HEK293 (cell line): ENCODE results near the gene TTC4.

Experiments used
- CTCF ChIA-PET: fragments of 350-600 bp; formaldehyde crosslinking; extraction: SDS; loops from one replicate; lab custom pipeline; 2021; ENCODE audit warnings: antibody characterized with exemption; lab: Yijun Ruan, JAX
- POLR2A ChIA-PET: fragments of 300-600 bp; formaldehyde crosslinking; extraction: SDS; loops from one replicate; lab custom pipeline; 2020; ENCODE audit warnings: antibody characterized with exemption, inconsistent platforms; lab: Yijun Ruan, JAX
- H3K27ac ChIP-seq: fragments of 200-500 bp; sonication (Bioruptor generic); 2 replicates; pipeline ENCODE4 v1.5.1; 2014; ENCODE audit warnings: low read depth, low read length, control low read depth, inconsistent platforms; ENCODE audit errors: extremely low read depth
- H3K36me3 ChIP-seq, 2 experiments: fragments of 200-500 bp in 1 of 2; sonication (Bioruptor generic) in 1 of 2; 1 replicate in 1 of 2; 2 replicates in 1 of 2; pipeline ENCODE4 v1.5.1; 2014 to 2017; ENCODE audit warnings: inconsistent platforms in 2 of 2, low read length in 2 of 2; ENCODE audit not compliant: control insufficient read depth in 2 of 2, insufficient read depth in 1 of 2
- H3K4me1 ChIP-seq: fragments of 200-500 bp; sonication (Bioruptor generic); 2 replicates; pipeline ENCODE4 v1.5.1; 2014; ENCODE audit warnings: mild to moderate bottlenecking, low read length, inconsistent platforms; ENCODE audit not compliant: control insufficient read depth, insufficient read depth
- H3K4me3 ChIP-seq: 2 replicates; pipeline ENCODE4 v1.5.1; 2011; ENCODE audit warnings: low read depth, mild to moderate bottlenecking, control low read depth, low read length, moderate library complexity
- H3K9me3 ChIP-seq: fragments of 200-500 bp; sonication (Bioruptor generic); 2 replicates; pipeline ENCODE4 v1.5.1; 2014; ENCODE audit warnings: low read depth, low read length, inconsistent platforms; ENCODE audit not compliant: control insufficient read depth, insufficient read depth
- GLIS2 ChIP-seq: fragments of 450-650 bp; formaldehyde crosslinking; IDR thresholded peaks from 2 replicates; pipeline ENCODE4 v1.5.1; 2016; ENCODE audit warnings: missing biosample characterization, missing genetic modification characterization
- SETDB1 ChIP-seq: IDR thresholded peaks from one replicate; pipeline ENCODE4 v1.6.1; 2017; ENCODE audit warnings: mild to moderate bottlenecking, low read length, moderate library complexity, mixed read lengths; ENCODE audit not compliant: insufficient read length
- SP2 ChIP-seq: fragments of 450-650 bp; formaldehyde crosslinking; IDR thresholded peaks from 2 replicates; pipeline ENCODE4 v1.5.1; 2016; ENCODE audit warnings: missing biosample characterization, missing genetic modification characterization
- SP3 ChIP-seq: fragments of 450-650 bp; formaldehyde crosslinking; IDR thresholded peaks from 2 replicates; pipeline ENCODE4 v1.5.1; 2016; ENCODE audit warnings: missing biosample characterization, missing genetic modification characterization
- ZBTB1 ChIP-seq: fragments of 450-650 bp; formaldehyde crosslinking; IDR thresholded peaks from 2 replicates; pipeline ENCODE4 v1.5.1; 2016; ENCODE audit warnings: missing biosample characterization, missing genetic modification characterization
- ZBTB7A ChIP-seq: fragments of 450-650 bp; formaldehyde crosslinking; IDR thresholded peaks from 2 replicates; pipeline ENCODE4 v1.5.1; 2016; ENCODE audit warnings: low read depth, missing biosample characterization, missing genetic modification characterization
- ZIC2 ChIP-seq: fragments of 450-650 bp; formaldehyde crosslinking; IDR thresholded peaks from 2 replicates; pipeline ENCODE4 v1.5.1; 2016; ENCODE audit warnings: missing biosample characterization, missing genetic modification characterization
- ZNF133 ChIP-seq: fragments of 450-650 bp; formaldehyde crosslinking; IDR thresholded peaks from 2 replicates; pipeline ENCODE4 v1.5.1; 2016; ENCODE audit warnings: missing biosample characterization, missing genetic modification characterization
- ZNF174 ChIP-seq: fragments of 450-650 bp; formaldehyde crosslinking; IDR thresholded peaks from 2 replicates; pipeline ENCODE4 v1.5.0; 2017; ENCODE audit warnings: missing biosample characterization, mild to moderate bottlenecking, missing genetic modification characterization
- ZNF184 ChIP-seq: fragments of 450-650 bp; IDR thresholded peaks from 2 replicates; pipeline ENCODE4 v1.5.1; 2018; ENCODE audit warnings: missing biosample characterization, mild to moderate bottlenecking, missing genetic modification characterization
- ZNF19 ChIP-seq: fragments of 450-650 bp; formaldehyde crosslinking; IDR thresholded peaks from 2 replicates; pipeline ENCODE4; 2016; ENCODE audit warnings: missing biosample characterization, missing genetic modification characterization, low read depth
- ZNF23 ChIP-seq: fragments of 450-650 bp; formaldehyde crosslinking; IDR thresholded peaks from 2 replicates; pipeline ENCODE4 v1.5.1; 2016; ENCODE audit warnings: missing biosample characterization, missing genetic modification characterization, borderline replicate concordance
- ZNF248 ChIP-seq: fragments of 450-650 bp; formaldehyde crosslinking; IDR thresholded peaks from 2 replicates; pipeline ENCODE4 v1.5.1; 2017; ENCODE audit warnings: missing biosample characterization, missing genetic modification characterization
- ZNF341 ChIP-seq: fragments of 450-650 bp; formaldehyde crosslinking; IDR thresholded peaks from 2 replicates; pipeline ENCODE4; 2016; ENCODE audit warnings: low read depth, missing biosample characterization, missing genetic modification characterization
- ZNF416 ChIP-seq: fragments of 450-650 bp; formaldehyde crosslinking; IDR thresholded peaks from 2 replicates; pipeline ENCODE4 v1.5.1; 2016; ENCODE audit warnings: missing biosample characterization, missing genetic modification characterization
- ZNF433 ChIP-seq: fragments of 450-650 bp; formaldehyde crosslinking; IDR thresholded peaks from 2 replicates; pipeline ENCODE4 v1.5.1; 2016; ENCODE audit warnings: missing biosample characterization, missing genetic modification characterization, low read depth
- ZNF510 ChIP-seq: fragments of 450-650 bp; formaldehyde crosslinking; IDR thresholded peaks from 2 replicates; pipeline ENCODE4 v1.5.1; 2018; ENCODE audit warnings: mild to moderate bottlenecking, missing genetic modification characterization, missing biosample characterization; ENCODE audit not compliant: insufficient replicate concordance
- ZNF521 ChIP-seq: fragments of 450-650 bp; formaldehyde crosslinking; IDR thresholded peaks from 2 replicates; pipeline ENCODE4 v1.5.1; 2017; ENCODE audit warnings: missing biosample characterization, mild to moderate bottlenecking, missing genetic modification characterization
- ZNF530 ChIP-seq: fragments of 450-650 bp; formaldehyde crosslinking; IDR thresholded peaks from 2 replicates; pipeline ENCODE4 v1.5.1; 2016; ENCODE audit warnings: low read depth, missing biosample characterization, missing genetic modification characterization
- TF ChIP-seq, protein P1 (sequence below): fragments of 450-650 bp; IDR thresholded peaks from 2 replicates; pipeline ENCODE4 v1.5.1; 2018; ENCODE audit warnings: missing biosample characterization, mild to moderate bottlenecking, missing genetic modification characterization
- TF ChIP-seq, protein P2 (sequence below): fragments of 450-650 bp; formaldehyde crosslinking; IDR thresholded peaks from 2 replicates; pipeline ENCODE4; 2016; ENCODE audit warnings: missing biosample characterization, missing genetic modification characterization
- TF ChIP-seq, protein P3 (sequence below): fragments of 450-650 bp; formaldehyde crosslinking; IDR thresholded peaks from 2 replicates; pipeline ENCODE4 v1.5.1; 2017; ENCODE audit warnings: missing biosample characterization, missing genetic modification characterization
- TF ChIP-seq, protein P4 (sequence below): fragments of 450-650 bp; IDR thresholded peaks from 2 replicates; pipeline ENCODE4 v1.5.1; 2018; ENCODE audit warnings: missing biosample characterization, missing genetic modification characterization
- TF ChIP-seq, protein P5 (sequence below): fragments of 450-650 bp; formaldehyde crosslinking; IDR thresholded peaks from 2 replicates; pipeline ENCODE4 v1.5.1; 2017; ENCODE audit warnings: missing biosample characterization, mild to moderate bottlenecking, missing genetic modification characterization, moderate library complexity
- TF ChIP-seq, protein P6 (sequence below): sonication (generic); formaldehyde crosslinking; IDR thresholded peaks from 2 replicates; pipeline ENCODE4 v1.8.1; 2022; ENCODE audit warnings: mild to moderate bottlenecking, moderate library complexity, missing genetic modification reagents
- TF ChIP-seq, protein P7 (sequence below): fragments of 450-650 bp; formaldehyde crosslinking; IDR thresholded peaks from 2 replicates; pipeline ENCODE4 v1.5.1; 2017; ENCODE audit warnings: missing biosample characterization, missing genetic modification characterization

Gene TTC4

DNA sequence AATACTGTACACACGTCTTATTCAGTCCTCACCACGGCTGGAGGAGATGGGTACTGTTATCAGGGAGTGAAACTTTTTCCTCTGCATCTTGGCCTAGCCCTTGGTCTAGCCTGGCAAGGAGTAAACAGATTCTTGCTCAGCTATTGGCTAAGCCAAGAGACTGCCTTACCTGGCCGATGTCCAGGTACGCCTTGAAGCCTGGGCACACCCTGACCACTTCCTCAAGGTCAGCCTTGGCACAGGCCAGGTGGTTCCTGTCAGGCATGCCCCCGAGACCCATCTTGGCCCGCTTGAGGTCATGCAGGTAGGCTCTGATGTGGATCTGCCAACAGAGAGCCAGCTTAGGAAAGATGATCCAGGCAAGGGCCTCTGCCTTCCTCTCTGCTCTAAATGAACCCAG is 66.5 kb downstream of the TTC4 start:
- Histone ChIP-seq H3K27ac (no peak overlapping the region), H3K36me3 (no peaks in the 10 kb centered on the region), H3K9me3 (no peaks in the 10 kb centered on the region), H3K4me3 (no peak overlapping the region), H3K4me1 (no peaks in the 10 kb centered on the region)
- CTCF ChIA-PET: interaction anchor here (0.7 kb wide), 1 partner anchor 28 kb away, joined by 3 read pairs; no protein-coding TSS in a partner anchor
- POLR2A ChIA-PET: no interaction called here
- TF ChIP-seq, protein P1, sequence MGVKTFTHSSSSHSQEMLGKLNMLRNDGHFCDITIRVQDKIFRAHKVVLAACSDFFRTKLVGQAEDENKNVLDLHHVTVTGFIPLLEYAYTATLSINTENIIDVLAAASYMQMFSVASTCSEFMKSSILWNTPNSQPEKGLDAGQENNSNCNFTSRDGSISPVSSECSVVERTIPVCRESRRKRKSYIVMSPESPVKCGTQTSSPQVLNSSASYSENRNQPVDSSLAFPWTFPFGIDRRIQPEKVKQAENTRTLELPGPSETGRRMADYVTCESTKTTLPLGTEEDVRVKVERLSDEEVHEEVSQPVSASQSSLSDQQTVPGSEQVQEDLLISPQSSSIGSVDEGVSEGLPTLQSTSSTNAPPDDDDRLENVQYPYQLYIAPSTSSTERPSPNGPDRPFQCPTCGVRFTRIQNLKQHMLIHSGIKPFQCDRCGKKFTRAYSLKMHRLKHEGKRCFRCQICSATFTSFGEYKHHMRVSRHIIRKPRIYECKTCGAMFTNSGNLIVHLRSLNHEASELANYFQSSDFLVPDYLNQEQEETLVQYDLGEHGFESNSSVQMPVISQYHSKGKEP (tag by site-specific recombination): no peak
- TF ChIP-seq SP2 (tag by site-specific recombination) (no peak), ZNF510 (tag by site-specific recombination) (no peak), ZNF23 (tag by site-specific recombination) (no peak), ZNF341 (tag by site-specific recombination) (no peak), SP3 (tag by site-specific recombination) (no peak), GLIS2 (no peak), ZBTB1 (tag by site-specific recombination) (no peak), ZNF184 (tag by site-specific recombination) (no peak), ZNF521 (no peak)
- TF ChIP-seq, protein P2, sequence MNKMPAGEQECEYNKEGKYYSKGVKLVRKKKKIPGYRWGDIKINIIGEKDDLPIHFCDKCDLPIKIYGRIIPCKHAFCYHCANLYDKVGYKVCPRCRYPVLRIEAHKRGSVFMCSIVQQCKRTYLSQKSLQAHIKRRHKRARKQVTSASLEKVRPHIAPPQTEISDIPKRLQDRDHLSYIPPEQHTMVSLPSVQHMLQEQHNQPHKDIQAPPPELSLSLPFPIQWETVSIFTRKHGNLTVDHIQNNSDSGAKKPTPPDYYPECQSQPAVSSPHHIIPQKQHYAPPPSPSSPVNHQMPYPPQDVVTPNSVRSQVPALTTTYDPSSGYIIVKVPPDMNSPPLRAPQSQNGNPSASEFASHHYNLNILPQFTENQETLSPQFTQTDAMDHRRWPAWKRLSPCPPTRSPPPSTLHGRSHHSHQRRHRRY (tag by site-specific recombination): no peak
- TF ChIP-seq, protein P3, sequence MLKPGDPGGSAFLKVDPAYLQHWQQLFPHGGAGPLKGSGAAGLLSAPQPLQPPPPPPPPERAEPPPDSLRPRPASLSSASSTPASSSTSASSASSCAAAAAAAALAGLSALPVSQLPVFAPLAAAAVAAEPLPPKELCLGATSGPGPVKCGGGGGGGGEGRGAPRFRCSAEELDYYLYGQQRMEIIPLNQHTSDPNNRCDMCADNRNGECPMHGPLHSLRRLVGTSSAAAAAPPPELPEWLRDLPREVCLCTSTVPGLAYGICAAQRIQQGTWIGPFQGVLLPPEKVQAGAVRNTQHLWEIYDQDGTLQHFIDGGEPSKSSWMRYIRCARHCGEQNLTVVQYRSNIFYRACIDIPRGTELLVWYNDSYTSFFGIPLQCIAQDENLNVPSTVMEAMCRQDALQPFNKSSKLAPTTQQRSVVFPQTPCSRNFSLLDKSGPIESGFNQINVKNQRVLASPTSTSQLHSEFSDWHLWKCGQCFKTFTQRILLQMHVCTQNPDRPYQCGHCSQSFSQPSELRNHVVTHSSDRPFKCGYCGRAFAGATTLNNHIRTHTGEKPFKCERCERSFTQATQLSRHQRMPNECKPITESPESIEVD (tag by site-specific recombination): no peak
- TF ChIP-seq, protein P4, sequence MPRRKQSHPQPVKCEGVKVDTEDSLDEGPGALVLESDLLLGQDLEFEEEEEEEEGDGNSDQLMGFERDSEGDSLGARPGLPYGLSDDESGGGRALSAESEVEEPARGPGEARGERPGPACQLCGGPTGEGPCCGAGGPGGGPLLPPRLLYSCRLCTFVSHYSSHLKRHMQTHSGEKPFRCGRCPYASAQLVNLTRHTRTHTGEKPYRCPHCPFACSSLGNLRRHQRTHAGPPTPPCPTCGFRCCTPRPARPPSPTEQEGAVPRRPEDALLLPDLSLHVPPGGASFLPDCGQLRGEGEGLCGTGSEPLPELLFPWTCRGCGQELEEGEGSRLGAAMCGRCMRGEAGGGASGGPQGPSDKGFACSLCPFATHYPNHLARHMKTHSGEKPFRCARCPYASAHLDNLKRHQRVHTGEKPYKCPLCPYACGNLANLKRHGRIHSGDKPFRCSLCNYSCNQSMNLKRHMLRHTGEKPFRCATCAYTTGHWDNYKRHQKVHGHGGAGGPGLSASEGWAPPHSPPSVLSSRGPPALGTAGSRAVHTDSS (tag by site-specific recombination): no peak

DNA sequence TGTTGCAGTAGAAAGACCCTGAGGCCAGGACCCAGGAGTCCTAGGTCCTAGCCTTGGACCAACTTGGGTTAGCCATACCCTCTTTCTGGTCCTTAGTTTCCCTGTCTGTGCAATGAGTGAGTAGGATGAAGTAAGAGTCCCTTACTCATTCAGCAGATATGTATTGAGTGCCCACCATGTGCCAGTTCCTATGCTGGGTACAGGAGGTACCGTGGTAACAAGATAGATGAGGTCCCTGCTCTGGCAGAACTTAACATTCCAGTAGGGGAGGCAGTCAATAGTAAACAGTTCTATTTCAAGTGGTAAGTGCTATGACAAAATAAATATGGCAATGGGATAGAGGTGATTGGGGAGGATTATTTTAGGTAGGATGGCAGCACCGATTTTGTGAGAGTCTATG is 66.9 kb downstream of the TTC4 start:
- H3K27ac ChIP-seq: no peak overlapping the region
- CTCF ChIA-PET: no interaction called here
- H3K36me3 ChIP-seq: no peaks in the 10 kb centered on the region
- H3K4me1 ChIP-seq: no peaks in the 10 kb centered on the region
- no peak overlapping the region for H3K4me3 ChIP-seq
- TF ChIP-seq, protein P5, sequence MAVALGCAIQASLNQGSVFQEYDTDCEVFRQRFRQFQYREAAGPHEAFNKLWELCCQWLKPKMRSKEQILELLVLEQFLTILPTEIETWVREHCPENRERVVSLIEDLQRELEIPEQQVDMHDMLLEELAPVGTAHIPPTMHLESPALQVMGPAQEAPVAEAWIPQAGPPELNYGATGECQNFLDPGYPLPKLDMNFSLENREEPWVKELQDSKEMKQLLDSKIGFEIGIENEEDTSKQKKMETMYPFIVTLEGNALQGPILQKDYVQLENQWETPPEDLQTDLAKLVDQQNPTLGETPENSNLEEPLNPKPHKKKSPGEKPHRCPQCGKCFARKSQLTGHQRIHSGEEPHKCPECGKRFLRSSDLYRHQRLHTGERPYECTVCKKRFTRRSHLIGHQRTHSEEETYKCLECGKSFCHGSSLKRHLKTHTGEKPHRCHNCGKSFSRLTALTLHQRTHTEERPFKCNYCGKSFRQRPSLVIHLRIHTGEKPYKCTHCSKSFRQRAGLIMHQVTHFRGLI (tag by site-specific recombination): no peak
- TF ChIP-seq ZNF19 (tag by site-specific recombination): no peak
- no peak for TF ChIP-seq ZNF433
- no peak for TF ChIP-seq ZNF174
- TF ChIP-seq SETDB1: no peak
- TF ChIP-seq, protein P6, sequence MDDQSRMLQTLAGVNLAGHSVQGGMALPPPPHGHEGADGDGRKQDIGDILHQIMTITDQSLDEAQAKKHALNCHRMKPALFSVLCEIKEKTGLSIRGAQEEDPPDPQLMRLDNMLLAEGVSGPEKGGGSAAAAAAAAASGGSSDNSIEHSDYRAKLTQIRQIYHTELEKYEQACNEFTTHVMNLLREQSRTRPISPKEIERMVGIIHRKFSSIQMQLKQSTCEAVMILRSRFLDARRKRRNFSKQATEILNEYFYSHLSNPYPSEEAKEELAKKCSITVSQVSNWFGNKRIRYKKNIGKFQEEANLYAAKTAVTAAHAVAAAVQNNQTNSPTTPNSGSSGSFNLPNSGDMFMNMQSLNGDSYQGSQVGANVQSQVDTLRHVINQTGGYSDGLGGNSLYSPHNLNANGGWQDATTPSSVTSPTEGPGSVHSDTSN (CRISPR knock-in tag): no peak
- no peak for TF ChIP-seq ZBTB7A (tag by site-specific recombination)
- no peak for TF ChIP-seq ZNF248 (tag by site-specific recombination)
- no peak for TF ChIP-seq ZIC2 (tag by site-specific recombination)
- no peak for TF ChIP-seq ZNF530 (tag by site-specific recombination)
- no peak for TF ChIP-seq ZNF416 (tag by site-specific recombination)
- TF ChIP-seq, protein P7, sequence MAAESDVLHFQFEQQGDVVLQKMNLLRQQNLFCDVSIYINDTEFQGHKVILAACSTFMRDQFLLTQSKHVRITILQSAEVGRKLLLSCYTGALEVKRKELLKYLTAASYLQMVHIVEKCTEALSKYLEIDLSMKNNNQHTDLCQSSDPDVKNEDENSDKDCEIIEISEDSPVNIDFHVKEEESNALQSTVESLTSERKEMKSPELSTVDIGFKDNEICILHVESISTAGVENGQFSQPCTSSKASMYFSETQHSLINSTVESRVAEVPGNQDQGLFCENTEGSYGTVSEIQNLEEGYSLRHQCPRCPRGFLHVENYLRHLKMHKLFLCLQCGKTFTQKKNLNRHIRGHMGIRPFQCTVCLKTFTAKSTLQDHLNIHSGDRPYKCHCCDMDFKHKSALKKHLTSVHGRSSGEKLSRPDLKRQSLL (tag by site-specific recombination): no peak
- TF ChIP-seq ZBTB1 (tag by site-specific recombination): no peak
- TF ChIP-seq ZNF133: no peak
- POLR2A ChIA-PET: no interaction called here
- H3K9me3 ChIP-seq: no peaks in the 10 kb centered on the region
